ENCODE data around the gene VPS52.

DNA sequence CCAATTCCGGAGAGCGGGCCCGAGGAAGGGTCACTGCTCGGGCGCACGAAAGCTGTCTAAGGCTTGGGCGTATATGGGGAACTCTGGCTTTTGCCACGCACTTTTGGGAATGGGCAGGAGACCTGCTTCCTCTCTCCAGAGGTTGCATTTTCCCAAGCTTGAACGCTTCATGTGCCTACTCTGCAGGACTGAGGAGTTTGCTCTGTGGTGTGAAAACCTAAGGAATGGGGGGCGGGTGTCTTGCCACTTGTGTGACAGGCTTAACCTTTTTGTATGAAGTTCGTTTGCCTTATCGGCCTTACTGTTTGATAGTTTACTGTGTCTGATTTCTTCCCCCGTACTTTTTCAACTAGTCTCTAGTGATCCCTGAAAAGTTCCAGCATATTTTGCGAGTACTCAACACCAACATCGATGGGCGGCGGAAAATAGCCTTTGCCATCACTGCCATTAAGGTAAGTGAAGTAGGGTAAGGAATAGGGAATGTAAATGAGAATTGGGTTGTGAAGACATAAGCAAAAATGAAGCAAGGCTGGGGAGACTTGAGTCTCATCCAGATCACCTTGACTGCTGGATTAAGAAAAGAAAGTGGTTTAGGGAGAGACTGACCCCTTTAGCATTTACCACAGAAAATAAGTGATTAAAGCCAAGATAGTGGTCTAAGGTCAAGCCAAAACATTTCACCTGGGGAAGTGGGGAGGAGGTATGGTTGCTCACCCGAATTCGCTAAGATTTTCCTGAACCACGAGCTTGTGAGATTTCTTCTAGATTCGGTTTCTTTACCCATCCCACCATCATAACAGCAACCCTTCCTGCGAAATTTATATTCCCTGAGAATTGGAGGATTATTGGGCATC lies 826 bp upstream of the VPS52 start:
- TF ChIP-seq, protein P1, sequence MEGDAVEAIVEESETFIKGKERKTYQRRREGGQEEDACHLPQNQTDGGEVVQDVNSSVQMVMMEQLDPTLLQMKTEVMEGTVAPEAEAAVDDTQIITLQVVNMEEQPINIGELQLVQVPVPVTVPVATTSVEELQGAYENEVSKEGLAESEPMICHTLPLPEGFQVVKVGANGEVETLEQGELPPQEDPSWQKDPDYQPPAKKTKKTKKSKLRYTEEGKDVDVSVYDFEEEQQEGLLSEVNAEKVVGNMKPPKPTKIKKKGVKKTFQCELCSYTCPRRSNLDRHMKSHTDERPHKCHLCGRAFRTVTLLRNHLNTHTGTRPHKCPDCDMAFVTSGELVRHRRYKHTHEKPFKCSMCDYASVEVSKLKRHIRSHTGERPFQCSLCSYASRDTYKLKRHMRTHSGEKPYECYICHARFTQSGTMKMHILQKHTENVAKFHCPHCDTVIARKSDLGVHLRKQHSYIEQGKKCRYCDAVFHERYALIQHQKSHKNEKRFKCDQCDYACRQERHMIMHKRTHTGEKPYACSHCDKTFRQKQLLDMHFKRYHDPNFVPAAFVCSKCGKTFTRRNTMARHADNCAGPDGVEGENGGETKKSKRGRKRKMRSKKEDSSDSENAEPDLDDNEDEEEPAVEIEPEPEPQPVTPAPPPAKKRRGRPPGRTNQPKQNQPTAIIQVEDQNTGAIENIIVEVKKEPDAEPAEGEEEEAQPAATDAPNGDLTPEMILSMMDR (tag by site-specific recombination; IDR thresholded peaks at IDR 0.05) = no peak
- no peak for TF ChIP-seq ZNF155 (tag by site-specific recombination; IDR thresholded peaks at IDR 0.05)
- no peak for TF ChIP-seq TCF7L2 (IDR thresholded peaks at IDR 0.05; ENCODE audit: borderline replicate concordance, low read depth, low read length)
- no peak for TF ChIP-seq ZNF184 (tag by site-specific recombination; IDR thresholded peaks at IDR 0.05)
- TF ChIP-seq, protein P2, sequence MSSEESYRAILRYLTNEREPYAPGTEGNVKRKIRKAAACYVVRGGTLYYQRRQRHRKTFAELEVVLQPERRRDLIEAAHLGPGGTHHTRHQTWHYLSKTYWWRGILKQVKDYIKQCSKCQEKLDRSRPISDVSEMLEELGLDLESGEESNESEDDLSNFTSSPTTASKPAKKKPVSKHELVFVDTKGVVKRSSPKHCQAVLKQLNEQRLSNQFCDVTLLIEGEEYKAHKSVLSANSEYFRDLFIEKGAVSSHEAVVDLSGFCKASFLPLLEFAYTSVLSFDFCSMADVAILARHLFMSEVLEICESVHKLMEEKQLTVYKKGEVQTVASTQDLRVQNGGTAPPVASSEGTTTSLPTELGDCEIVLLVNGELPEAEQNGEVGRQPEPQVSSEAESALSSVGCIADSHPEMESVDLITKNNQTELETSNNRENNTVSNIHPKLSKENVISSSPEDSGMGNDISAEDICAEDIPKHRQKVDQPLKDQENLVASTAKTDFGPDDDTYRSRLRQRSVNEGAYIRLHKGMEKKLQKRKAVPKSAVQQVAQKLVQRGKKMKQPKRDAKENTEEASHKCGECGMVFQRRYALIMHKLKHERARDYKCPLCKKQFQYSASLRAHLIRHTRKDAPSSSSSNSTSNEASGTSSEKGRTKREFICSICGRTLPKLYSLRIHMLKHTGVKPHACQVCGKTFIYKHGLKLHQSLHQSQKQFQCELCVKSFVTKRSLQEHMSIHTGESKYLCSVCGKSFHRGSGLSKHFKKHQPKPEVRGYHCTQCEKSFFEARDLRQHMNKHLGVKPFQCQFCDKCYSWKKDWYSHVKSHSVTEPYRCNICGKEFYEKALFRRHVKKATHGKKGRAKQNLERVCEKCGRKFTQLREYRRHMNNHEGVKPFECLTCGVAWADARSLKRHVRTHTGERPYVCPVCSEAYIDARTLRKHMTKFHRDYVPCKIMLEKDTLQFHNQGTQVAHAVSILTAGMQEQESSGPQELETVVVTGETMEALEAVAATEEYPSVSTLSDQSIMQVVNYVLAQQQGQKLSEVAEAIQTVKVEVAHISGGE (tag by site-specific recombination; conservative IDR thresholded peaks at IDR 0.05; ENCODE audit: low read depth) = no peak
- TF ChIP-seq ZNF558 (tag by site-specific recombination; IDR thresholded peaks at IDR 0.05) = no peak
- TF ChIP-seq, protein P3, sequence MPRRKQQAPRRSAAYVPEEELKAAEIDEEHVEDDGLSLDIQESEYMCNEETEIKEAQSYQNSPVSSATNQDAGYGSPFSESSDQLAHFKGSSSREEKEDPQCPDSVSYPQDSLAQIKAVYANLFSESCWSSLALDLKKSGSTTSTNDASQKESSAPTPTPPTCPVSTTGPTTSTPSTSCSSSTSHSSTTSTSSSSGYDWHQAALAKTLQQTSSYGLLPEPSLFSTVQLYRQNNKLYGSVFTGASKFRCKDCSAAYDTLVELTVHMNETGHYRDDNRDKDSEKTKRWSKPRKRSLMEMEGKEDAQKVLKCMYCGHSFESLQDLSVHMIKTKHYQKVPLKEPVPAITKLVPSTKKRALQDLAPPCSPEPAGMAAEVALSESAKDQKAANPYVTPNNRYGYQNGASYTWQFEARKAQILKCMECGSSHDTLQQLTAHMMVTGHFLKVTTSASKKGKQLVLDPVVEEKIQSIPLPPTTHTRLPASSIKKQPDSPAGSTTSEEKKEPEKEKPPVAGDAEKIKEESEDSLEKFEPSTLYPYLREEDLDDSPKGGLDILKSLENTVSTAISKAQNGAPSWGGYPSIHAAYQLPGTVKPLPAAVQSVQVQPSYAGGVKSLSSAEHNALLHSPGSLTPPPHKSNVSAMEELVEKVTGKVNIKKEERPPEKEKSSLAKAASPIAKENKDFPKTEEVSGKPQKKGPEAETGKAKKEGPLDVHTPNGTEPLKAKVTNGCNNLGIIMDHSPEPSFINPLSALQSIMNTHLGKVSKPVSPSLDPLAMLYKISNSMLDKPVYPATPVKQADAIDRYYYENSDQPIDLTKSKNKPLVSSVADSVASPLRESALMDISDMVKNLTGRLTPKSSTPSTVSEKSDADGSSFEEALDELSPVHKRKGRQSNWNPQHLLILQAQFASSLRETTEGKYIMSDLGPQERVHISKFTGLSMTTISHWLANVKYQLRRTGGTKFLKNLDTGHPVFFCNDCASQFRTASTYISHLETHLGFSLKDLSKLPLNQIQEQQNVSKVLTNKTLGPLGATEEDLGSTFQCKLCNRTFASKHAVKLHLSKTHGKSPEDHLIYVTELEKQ (tag by site-specific recombination; IDR thresholded peaks at IDR 0.05; ENCODE audit: borderline replicate concordance) = no peak
